NCI-H2171 treated with DMSO at 0.1 percent for 48 hours (cell line): ENCODE results near the gene UMAD1.

Source experiments
- DNase-seq: peaks from one replicate; lab custom pipeline; 2025; lab: John Stamatoyannopoulos, UW

Gene UMAD1

DNA sequence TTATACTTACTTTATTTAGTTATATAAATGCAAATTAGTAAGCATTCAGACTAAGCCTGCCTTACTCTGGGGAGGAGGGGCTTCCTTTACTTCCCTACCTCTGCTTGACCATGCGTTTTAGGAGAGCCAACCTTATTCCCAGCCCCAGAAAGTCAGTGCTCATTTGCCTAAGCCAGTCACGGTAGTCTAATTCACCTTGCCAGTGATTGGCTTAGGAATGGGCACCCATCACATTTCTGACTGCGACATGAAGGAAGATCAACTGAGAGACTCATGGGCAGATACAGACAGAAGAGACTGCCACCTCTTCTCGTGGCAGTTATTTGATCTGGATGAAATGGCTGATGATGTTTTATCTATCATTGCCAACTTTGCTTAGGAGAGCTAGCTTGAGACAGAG lies 48.4 kb downstream of the UMAD1 start:
- no peak for DNase-seq

DNA sequence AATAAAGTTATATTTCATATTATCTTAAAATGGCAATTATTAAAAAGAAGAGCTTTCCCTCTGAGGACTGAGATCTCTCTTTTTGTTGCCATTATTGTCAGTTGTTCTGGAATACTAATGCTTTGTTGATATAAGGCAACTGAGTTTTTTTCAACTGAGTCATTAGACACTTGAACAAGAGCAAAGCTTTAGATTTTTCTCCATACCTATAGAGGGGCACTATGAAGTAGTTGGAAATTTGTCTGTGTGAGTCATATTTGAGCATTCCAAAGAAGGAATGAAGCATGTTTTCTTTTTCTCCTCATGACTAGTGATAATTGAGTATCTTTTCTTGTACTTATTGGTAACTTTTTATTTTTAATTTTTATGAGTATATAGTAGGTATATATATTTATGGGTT lies 53.3 kb downstream of the UMAD1 start:
- DNase-seq = no peak

DNA sequence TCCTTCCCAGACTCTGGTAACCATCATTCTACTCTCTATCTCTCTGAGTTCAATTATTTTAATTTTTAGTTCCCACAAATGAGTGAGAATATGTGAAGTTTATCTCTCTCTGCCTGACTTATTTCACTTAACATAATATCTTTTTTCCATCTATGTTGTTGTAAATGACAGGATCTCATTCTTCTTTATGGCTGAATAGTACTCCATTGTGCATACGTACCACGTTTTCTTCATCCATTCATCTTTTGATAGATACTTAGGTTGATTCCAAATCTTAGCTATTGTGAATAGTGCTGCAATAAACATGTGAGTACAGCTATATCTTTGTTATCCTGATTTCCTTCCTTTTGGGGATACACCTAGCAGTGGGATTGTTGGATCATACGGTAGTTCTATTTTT lies 54.0 kb downstream of the UMAD1 start:
- DNase-seq = no peak

DNA sequence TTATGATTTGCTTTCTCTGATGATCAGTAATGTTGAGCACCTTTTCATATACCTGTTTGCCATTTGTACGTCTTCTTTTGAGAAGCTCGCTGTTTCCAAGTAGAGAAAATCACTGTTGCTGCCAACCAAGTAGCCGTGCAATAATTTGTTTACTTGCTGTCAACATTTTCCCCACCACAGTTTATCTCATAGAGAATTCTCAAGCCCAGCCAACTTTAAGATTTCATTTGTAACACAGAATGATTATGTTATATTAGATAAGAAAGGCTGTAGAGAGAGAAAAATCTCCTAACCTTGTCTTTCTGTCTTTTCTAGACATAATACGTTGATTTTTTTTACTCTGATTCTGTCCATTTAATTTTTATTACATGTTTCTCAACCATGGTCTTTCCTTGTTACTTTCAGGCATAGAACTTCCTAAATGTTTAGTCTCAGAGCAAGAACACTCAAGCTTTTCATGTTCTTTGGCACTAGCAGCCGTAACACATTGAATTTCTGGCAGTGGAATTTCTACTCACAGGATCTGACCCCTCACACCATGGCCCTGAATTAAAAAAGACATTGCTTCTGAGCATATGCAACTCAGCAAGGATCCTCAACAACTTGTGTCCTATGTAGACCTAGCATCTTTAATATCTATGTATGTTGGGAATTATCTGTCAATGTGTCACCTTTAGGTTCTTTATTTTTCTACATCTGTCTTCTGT lies 54.7 kb downstream of the UMAD1 start:
- DNase-seq = no peak

DNA sequence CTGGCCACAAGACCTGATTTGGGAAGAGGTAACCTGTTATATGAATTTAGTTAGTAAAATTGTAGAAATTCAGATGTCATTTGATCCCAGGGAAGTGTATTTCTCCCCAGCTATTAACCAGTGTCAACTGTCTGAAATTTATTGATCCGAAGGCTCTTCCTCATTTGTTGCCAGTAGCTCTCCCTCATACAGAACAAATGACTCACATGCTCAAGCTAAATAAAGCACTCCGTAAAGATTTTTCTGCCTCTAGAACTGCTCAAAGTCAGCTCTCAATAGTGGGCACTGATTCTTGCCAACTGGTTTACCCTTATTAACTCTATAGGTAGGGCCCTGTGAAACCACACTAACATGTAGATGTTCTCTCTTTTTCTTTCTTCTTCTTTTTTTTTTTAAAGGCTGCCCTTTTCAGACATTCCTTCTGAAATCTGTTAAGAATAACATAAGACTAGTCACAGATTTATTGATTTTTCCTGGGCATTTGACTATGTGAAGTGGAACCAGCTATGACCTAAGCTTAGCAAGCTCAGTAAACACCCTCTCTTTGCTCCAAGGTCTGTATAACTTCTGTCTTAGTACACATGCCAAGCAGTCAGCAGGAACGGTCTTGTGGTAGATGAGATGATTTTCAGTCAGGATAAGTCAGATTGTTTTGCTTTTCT lies 56.0 kb downstream of the UMAD1 start:
- DNase-seq = no peak

DNA sequence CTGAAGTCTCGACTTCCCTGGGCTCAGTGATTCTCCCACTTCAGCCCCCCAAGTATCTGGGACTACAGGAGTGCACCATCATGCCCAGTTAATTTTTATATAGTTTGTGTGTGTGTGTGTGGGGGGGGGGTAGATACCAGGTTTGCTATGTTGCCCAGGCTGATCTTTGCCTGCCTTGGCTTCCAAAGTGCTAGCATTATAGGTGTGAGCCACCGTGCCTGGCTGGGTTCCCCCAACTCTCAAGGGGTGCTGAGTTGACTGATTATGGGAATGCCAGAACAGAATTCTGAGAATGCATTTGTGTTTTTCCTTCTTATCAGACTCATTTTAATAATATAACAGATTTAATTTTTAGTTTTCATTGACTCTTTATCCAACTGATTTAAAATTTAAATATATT lies 58.4 kb downstream of the UMAD1 start:
- no peak for DNase-seq

DNA sequence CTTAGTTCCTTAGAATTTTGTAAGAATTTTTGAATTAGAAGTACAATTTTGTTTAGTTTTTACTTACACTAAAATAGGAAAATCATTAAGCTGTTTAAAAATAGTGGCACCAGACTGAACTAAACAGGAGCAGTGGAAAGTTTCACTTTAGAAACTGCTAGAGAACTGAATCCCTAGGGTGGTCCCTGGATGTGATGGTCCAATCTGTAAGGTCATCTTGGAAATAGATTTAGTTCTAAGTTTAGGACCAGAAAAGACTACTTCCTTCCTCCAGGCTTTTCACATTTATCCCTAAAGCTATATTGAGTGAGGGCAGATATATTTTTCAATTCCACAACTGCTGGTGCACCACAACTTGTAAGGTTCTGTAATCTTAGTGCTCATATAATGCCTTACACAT lies 58.8 kb downstream of the UMAD1 start:
- DNase-seq = no peak

DNA sequence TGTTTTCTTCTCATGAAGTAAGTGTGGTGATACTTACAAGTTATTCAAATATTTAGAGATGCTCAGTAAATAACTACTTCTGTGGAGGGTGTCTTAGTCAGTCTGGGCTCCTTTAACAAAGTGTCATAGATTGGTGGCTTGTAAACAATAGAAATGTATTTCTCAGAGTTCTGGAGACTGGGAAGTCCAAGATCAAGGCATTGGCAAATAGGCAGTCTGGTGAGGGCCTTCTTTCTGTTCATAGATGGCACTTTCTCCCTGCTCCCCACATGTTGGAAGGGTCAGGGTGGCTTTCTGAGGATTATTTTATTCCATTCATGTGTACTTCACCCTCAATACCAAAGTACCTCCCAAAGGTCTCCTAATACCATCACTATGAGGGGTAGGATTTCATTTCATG lies 59.4 kb downstream of the UMAD1 start:
- no peak for DNase-seq

DNA sequence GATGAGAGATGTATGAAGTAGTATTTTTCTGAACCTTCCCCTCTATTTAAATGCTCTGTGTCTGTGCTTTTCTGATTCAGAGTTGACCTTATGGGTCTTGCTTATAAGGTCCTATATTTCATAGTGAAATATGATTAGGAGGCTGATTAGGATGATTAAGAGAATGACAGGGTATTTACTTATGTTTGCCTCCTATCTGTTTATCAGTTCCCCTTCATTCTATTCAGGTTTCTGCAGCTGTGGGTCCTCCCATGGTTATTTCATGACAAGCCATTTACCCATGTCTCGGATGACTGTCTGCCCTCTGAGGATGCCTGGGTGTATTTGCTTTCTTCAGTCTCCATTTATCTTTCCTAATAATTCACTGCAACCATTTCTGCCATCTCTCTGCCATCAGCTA lies 61.0 kb downstream of the UMAD1 start:
- DNase-seq = no peak

DNA sequence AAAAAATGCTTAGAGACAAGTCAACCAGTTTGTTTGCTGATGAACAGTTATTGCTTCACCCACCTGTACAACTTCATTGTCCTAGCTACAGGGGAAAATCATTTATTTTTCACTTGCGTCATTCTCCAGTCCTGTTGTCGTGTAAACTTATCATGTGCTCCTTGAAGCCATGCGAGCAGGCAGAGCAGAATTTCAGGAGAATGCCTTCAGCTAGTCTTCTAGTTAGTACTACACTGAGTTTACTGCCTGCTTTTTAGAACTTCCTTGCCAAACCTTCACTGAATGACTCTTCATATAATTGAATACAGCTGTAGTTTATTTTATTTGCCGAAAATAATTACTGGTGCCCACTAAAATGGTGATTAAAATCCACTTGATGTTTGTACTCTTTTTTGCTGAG lies 62.3 kb downstream of the UMAD1 start:
- no peak for DNase-seq

DNA sequence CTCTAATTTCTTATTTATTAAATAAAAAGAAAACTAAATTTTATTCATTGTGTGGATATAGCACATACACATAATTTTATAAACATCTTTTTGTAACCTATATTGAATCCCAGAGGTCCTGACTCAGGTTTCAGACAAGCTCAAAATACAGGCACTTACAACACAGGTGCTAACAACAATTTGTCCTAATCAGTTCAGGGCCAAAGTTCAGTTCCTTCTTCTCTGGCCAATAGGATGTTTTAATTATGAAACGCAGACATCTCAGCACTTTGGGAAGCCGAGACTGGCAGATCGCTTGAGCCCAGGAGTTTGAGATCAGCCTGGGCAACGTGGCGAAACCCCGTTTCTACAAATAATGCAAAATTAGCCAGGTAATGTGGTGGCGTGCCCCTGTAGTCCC lies 62.9 kb downstream of the UMAD1 start:
- no peak for DNase-seq

DNA sequence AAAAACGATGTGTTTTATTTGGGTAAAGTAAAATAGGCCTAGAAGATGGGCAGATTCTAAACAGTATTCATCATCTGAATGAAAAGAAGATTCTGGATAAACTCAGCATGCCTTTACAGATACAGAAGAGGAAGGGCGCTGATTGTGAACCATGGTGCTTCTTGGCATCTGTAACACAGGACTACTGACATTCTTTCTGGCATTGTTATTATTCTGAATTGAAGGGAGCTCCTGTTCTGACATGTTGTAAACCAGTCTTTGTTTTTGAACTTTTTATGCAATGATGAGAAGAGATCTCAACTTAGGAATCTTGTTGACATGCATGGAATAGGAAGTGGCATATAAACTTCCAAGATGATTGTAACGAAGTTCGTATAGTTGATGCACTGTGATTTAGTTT lies 64.3 kb downstream of the UMAD1 start:
- DNase-seq = no peak

DNA sequence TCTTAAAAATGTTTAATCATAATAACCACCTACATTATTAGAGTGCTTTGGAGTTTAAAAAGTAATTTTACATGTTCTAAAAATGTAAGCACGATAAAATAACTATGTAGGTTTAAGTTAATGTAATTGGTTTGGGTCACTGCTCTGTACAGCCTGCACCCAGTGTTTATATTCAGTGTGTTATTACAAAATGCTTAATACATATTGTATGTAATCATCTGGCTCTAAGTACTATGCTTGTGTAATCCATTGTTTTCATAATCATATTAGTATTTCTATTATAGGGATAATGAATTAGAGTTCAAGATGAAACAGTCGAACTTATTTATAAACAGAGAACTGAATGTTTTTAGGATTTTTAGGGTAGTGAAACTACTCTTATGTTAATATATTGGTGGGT lies 64.8 kb downstream of the UMAD1 start:
- DNase-seq = no peak

DNA sequence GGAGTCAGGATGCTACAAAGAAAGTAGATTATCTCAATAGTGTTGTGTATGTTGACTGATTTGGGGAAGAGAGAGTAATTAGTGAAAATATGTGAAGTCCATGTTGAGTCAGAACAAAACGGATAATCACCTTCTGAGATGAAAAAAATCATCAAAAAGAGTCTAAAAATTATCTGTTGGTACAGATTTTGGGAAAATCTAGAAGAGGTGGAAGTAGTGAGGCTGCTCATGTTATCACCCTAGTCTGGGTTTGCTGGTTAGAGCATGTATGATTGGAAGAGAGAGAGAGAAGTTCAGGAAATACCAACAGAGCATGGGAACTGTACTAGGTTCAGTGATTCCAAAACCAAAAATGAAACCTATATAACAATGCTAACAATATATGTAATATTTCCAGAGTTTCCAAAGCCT lies 65.6 kb downstream of the UMAD1 start:
- DNase-seq = no peak

DNA sequence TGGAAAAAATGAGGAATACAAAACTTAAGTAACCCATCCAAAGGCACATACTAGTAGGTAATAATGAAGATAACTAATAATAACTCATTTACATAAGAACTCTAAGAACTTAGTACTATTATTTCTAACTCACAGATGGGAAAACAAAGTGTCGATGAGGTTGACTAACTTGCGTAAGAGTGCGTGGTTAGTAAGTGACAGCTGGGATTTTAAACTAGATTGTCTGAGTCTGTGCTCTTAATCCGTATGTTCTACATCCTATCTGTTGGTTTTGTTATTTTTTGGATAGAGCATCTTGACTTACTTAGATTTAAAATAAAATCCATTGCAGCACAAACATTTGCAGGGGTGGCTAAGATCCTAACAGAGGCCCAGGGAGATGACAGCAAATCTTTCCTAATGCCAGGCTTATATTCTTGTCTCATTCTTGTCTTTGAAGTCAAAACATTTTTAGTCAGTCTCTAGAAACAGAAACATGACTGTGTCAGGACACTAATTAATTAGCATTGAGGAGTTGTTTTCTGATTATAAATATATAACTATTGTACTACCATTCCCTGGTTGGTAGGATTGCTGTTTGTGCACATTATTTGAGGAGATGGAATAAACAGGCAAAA lies 66.1 kb downstream of the UMAD1 start:
- peak; percentile 30 for DNase-seq

DNA sequence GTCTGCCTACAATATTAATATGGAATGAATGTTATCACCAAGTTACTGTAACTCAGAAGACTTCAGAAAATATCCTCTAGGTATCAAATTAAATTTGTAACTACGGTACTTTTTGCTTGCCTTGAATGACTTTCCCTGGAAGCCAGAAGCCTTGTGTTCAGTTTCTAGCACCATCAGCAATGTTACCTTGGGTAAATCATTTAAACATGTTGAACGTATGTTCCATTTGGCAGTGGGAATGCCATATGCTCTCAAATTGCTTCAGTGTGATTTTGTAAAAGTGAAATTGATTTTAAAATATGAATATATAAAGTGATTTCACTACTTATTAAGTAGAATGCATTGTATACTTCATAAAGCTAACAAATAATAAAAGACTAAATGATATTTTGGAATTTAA lies 66.7 kb downstream of the UMAD1 start:
- no peak for DNase-seq

DNA sequence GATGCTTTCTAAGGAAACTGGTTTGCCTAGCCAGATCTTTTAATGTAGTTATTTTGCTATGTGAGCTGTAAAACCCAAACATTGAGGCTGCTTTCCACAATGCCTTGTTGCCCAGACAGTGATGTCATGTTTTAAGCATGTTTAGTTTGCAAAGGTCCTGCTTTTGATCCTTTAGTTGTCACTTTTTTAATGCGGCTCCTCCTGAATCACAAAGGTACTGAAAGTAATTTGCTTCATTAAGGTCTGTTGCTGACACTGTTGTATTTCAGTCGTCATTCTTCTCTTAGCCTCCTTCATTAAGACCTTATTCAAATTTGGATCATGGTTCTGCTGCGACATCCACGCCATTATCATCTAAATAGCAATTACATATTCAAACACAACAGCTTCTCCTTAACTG lies 67.3 kb downstream of the UMAD1 start:
- no peak for DNase-seq

DNA sequence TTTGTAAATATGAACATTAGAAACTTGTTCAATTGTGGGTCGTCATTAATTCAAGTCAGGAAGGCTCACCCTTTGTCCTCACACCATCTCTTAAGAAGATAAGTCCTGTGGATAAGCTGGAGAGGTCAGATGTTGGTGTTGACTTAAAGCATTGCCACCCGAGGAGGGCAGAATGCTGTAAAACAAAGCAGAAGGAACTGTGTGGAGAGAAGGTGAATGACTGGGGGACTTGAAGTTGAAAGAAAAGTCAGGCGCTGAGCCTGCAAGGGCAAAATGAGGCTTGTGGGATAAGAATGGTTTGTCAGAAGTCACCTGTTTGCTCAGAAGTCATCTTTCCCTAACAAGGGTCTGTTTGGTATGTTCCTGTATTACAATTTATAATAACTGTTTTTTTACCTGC lies 68.7 kb downstream of the UMAD1 start:
- DNase-seq = no peak

DNA sequence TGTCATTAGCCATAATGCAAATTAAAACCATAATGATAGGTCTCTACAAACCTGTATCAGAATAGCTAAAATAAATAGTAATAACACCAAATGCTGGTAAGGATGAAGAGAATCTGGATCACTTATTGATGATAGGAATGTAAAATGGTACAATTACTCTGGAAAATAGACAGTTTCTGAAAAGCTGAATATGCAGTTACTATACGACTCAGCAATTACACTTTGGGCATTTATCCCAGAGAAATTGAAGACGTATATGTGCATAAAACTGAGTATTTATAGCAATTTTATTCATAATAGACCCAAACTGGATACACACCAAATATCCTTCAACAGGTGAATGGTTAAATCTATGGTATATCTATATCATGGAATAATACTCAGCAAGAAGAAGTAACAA lies 69.9 kb downstream of the UMAD1 start:
- DNase-seq = no peak

DNA sequence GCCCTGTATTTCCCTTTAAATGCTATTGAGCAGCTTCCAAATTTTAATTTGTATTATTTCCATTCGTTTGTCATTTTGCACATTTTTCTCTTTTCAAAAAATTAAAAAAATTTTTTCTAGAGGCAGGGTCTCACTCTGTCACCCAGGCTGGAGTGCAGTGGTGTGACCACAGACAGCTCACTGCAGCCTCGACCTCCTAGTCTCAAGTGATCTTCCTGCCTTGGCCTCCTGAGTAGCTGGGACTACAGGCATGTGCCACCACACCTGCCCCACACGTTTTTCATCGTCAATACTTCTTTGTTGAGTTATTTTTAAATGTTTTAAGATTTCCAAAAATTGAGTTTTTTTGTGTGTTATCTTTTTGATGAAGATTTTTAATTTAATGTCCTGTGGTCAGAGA lies 73.2 kb downstream of the UMAD1 start:
- no peak for DNase-seq

DNA sequence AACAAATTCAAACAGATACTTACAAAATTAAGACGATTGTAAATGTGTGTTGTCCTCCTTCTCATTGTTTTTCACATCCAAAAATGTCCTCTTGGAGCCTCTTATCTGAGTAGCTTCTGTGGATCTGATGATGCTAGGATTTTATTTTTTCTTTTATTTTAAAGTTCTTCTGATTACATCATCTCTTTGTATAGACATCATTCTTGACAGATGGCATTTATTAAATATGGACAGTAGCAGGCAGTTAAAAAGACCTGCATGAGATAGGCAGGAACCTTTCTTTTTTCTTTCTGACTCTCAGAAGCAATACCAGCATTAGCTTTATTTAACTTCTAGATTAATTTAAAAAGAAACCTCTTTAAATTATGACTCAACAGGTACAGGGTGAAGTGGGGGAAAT lies 77.9 kb downstream of the UMAD1 start, which contains the start of gene RPA3:
Gene RPA3 (minus strand): TSS at position 116 of the 400 bp plus-strand sequence. CDS start 78,189 bp downstream, outside the sequence.
- DNase-seq = peak; percentile 57

DNA sequence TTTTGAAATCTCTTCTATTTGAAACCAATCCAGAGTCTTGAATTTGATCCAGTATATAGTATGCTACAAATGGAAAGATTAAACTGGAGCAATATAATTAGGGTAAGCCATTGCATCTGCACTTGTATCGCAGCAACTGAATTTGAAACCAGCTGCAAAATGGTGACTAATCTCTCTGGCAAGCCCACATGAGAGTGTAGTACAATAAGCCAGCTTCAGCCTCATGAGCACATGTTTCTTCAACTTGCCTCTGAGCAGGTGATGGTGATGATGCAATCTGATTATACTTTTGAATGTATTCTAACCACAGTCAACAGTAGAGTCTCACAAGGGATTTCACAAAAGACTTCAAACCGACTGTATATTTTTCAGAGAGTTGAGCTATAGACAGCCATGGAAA lies 78.7 kb downstream of the UMAD1 start:
- peak; percentile 82 for DNase-seq

DNA sequence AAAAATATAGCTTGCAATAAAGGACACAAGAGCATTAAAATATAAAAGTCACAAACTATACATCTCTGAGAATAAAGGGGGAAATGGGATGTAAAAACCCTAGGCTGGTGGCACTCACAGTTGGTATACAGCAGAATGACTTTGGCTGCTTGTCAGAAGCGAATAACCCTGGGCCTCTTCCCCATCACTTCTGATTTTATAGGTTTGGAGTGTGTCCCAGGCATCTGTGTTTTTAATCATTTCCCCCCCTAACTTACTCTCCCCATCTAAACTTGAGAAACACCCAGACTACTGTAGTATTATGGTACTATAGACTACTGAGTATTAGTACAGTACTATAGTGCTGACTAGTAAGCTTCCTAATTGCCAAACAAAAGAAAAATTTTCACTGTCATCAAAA lies 79.6 kb downstream of the UMAD1 start:
- DNase-seq = peak; percentile 37
